Daoy (cell line): ENCODE measurements around the gene TCF7. TPM values are rescaled to one million over a fixed set of nuclear protein-coding genes. Genes with fewer than 3 reads are reported as not detected.

ENCODE experiments used
- DNase-seq: peaks from one replicate; pipeline ENCODE4 v3.0.0-alpha.2; 2015; ENCODE audit warnings: low read depth
- total RNA-seq: library from RNA; depleted of rRNA; stranded (reverse); fragments of >200 nt; shearing (Covaris generic); gene quantifications from 2 replicates; pipeline ENCODE4 v1.2.3, GENCODE V29; 2014

Gene TCF7
- total RNA-seq, 1 experiment from 2014 or later = 4.1 TPM

- DNase-seq = no peak
Observed at GRCh38 chr5:134131165-134131564, 16.7 kb downstream of the TCF7 start.

GRCh38 chr5:134131578-134132350, 17.3 kb downstream of the TCF7 start:
- no peak for DNase-seq

- no peak for DNase-seq
Observed at GRCh38 chr5:134132372-134133187, 18.1 kb downstream of the TCF7 start.

- DNase-seq = no peak
Observed at GRCh38 chr5:134133188-134133994, 18.9 kb downstream of the TCF7 start.

- no peak for DNase-seq
Observed at GRCh38 chr5:134133995-134134541, 19.6 kb downstream of the TCF7 start.

GRCh38 chr5:134135091-134135655, 20.7 kb downstream of the TCF7 start:
- DNase-seq = no peak

- no peak for DNase-seq
Observed at GRCh38 chr5:134136221-134136631, 21.7 kb downstream of the TCF7 start.

- DNase-seq = no peak
Observed at GRCh38 chr5:134136771-134137170, 22.3 kb downstream of the TCF7 start.

- DNase-seq = peak; percentile 89
Observed at GRCh38 chr5:134138416-134139376, 24.2 kb downstream of the TCF7 start.

- DNase-seq = no peak
Observed at GRCh38 chr5:134139377-134139851, 24.9 kb downstream of the TCF7 start.

- no peak for DNase-seq
Observed at GRCh38 chr5:134139891-134140469, 25.5 kb downstream of the TCF7 start.

- DNase-seq = peak; percentile 79
Observed at GRCh38 chr5:134140530-134141201, 26.2 kb downstream of the TCF7 start.

- DNase-seq = no peak
Observed at GRCh38 chr5:134141331-134142050, 27.0 kb downstream of the TCF7 start.

- DNase-seq = no peak
Observed at GRCh38 chr5:134142052-134142451, 27.6 kb downstream of the TCF7 start.

GRCh38 chr5:134142806-134143205, 28.3 kb downstream of the TCF7 start:
- DNase-seq = no peak

- DNase-seq = no peak
Observed at GRCh38 chr5:134143431-134143830, 28.9 kb downstream of the TCF7 start.

- no peak for DNase-seq
Observed at GRCh38 chr5:134143944-134144941, 29.8 kb downstream of the TCF7 start.
